Measurements from ENCODE around the gene YARS1. TPM values are rescaled to one million over a fixed set of nuclear protein-coding genes. Genes with fewer than 3 reads are reported as not detected.

The YARS1 gene
- total and polyA plus RNA-seq, 2 of the 13 experiments (the other 11 are each of a cell fraction or from before 2014, with no cell fraction given), result 50.1 to 113 TPM

DNA sequence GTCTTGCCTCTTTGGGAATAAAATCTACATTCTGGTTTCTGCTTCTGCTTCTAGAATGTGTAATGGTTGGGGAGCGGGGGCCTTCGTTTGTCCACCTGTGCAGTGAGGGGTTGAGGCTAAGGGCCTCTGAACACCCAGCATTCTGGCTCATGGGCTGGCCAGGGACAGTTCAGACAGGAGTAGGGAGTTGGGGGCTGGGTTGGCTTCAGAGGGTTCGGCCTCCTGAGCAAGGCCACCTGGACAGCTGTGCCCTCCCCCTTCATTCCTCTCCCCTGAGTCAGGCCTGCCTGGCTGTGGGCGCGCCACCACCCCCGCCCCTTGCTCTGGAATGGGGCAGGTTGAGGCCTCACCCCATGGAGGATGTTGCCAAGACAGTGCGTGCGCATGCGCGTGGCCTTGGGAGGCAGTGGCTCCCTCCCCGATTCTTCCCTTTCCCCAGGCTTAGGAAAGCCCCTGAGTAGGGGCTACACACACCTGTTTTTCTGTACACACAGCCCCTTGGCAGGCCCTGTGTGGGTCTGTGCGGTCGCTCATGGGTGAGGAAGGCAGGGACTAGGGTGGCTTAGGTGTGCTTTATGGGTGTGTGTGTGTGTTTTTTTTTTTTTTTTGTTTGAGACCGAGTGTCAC, 57.0 kb downstream of the YARS1 start (continued):
- TF ChIP-seq, protein P1, sequence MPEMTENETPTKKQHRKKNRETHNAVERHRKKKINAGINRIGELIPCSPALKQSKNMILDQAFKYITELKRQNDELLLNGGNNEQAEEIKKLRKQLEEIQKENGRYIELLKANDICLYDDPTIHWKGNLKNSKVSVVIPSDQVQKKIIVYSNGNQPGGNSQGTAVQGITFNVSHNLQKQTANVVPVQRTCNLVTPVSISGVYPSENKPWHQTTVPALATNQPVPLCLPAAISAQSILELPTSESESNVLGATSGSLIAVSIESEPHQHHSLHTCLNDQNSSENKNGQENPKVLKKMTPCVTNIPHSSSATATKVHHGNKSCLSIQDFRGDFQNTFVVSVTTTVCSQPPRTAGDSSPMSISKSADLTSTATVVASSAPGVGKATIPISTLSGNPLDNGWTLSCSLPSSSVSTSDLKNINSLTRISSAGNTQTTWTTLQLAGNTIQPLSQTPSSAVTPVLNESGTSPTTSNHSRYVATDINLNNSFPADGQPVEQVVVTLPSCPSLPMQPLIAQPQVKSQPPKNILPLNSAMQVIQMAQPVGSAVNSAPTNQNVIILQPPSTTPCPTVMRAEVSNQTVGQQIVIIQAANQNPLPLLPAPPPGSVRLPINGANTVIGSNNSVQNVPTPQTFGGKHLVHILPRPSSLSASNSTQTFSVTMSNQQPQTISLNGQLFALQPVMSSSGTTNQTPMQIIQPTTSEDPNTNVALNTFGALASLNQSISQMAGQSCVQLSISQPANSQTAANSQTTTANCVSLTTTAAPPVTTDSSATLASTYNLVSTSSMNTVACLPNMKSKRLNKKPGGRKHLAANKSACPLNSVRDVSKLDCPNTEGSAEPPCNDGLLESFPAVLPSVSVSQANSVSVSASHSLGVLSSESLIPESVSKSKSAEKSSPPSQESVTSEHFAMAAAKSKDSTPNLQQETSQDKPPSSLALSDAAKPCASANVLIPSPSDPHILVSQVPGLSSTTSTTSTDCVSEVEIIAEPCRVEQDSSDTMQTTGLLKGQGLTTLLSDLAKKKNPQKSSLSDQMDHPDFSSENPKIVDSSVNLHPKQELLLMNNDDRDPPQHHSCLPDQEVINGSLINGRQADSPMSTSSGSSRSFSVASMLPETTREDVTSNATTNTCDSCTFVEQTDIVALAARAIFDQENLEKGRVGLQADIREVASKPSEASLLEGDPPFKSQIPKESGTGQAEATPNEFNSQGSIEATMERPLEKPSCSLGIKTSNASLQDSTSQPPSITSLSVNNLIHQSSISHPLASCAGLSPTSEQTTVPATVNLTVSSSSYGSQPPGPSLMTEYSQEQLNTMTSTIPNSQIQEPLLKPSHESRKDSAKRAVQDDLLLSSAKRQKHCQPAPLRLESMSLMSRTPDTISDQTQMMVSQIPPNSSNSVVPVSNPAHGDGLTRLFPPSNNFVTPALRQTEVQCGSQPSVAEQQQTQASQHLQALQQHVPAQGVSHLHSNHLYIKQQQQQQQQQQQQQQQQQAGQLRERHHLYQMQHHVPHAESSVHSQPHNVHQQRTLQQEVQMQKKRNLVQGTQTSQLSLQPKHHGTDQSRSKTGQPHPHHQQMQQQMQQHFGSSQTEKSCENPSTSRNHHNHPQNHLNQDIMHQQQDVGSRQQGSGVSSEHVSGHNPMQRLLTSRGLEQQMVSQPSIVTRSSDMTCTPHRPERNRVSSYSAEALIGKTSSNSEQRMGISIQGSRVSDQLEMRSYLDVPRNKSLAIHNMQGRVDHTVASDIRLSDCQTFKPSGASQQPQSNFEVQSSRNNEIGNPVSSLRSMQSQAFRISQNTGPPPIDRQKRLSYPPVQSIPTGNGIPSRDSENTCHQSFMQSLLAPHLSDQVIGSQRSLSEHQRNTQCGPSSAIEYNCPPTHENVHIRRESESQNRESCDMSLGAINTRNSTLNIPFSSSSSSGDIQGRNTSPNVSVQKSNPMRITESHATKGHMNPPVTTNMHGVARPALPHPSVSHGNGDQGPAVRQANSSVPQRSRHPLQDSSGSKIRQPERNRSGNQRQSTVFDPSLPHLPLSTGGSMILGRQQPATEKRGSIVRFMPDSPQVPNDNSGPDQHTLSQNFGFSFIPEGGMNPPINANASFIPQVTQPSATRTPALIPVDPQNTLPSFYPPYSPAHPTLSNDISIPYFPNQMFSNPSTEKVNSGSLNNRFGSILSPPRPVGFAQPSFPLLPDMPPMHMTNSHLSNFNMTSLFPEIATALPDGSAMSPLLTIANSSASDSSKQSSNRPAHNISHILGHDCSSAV (CRISPR knock-in tag; IDR thresholded peaks at IDR 0.05; ENCODE audit: borderline replicate concordance), result no peak
- TF ChIP-seq ONECUT2 (CRISPR knock-in tag; IDR thresholded peaks at IDR 0.05), result no peak
- TF ChIP-seq, protein P2, sequence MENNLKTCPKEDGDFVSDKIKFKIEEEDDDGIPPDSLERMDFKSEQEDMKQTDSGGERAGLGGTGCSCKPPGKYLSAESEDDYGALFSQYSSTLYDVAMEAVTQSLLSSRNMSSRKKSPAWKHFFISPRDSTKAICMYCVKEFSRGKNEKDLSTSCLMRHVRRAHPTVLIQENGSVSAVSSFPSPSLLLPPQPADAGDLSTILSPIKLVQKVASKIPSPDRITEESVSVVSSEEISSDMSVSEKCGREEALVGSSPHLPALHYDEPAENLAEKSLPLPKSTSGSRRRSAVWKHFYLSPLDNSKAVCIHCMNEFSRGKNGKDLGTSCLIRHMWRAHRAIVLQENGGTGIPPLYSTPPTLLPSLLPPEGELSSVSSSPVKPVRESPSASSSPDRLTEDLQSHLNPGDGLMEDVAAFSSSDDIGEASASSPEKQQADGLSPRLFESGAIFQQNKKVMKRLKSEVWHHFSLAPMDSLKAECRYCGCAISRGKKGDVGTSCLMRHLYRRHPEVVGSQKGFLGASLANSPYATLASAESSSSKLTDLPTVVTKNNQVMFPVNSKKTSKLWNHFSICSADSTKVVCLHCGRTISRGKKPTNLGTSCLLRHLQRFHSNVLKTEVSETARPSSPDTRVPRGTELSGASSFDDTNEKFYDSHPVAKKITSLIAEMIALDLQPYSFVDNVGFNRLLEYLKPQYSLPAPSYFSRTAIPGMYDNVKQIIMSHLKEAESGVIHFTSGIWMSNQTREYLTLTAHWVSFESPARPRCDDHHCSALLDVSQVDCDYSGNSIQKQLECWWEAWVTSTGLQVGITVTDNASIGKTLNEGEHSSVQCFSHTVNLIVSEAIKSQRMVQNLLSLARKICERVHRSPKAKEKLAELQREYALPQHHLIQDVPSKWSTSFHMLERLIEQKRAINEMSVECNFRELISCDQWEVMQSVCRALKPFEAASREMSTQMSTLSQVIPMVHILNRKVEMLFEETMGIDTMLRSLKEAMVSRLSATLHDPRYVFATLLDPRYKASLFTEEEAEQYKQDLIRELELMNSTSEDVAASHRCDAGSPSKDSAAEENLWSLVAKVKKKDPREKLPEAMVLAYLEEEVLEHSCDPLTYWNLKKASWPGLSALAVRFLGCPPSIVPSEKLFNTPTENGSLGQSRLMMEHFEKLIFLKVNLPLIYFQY (CRISPR knock-in tag; IDR thresholded peaks at IDR 0.05; ENCODE audit: borderline replicate concordance), result 0 out of 2 replicates have a peak, but pooled peaks have one; percentile 20
- TF ChIP-seq, protein P3, sequence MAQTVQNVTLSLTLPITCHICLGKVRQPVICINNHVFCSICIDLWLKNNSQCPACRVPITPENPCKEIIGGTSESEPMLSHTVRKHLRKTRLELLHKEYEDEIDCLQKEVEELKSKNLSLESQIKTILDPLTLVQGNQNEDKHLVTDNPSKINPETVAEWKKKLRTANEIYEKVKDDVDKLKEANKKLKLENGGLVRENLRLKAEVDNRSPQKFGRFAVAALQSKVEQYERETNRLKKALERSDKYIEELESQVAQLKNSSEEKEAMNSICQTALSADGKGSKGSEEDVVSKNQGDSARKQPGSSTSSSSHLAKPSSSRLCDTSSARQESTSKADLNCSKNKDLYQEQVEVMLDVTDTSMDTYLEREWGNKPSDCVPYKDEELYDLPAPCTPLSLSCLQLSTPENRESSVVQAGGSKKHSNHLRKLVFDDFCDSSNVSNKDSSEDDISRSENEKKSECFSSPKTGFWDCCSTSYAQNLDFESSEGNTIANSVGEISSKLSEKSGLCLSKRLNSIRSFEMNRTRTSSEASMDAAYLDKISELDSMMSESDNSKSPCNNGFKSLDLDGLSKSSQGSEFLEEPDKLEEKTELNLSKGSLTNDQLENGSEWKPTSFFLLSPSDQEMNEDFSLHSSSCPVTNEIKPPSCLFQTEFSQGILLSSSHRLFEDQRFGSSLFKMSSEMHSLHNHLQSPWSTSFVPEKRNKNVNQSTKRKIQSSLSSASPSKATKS (CRISPR knock-in tag; IDR thresholded peaks at IDR 0.05), result no peak
- no peak for TF ChIP-seq NFRKB (IDR thresholded peaks at IDR 0.05)
- TF ChIP-seq, protein P4, sequence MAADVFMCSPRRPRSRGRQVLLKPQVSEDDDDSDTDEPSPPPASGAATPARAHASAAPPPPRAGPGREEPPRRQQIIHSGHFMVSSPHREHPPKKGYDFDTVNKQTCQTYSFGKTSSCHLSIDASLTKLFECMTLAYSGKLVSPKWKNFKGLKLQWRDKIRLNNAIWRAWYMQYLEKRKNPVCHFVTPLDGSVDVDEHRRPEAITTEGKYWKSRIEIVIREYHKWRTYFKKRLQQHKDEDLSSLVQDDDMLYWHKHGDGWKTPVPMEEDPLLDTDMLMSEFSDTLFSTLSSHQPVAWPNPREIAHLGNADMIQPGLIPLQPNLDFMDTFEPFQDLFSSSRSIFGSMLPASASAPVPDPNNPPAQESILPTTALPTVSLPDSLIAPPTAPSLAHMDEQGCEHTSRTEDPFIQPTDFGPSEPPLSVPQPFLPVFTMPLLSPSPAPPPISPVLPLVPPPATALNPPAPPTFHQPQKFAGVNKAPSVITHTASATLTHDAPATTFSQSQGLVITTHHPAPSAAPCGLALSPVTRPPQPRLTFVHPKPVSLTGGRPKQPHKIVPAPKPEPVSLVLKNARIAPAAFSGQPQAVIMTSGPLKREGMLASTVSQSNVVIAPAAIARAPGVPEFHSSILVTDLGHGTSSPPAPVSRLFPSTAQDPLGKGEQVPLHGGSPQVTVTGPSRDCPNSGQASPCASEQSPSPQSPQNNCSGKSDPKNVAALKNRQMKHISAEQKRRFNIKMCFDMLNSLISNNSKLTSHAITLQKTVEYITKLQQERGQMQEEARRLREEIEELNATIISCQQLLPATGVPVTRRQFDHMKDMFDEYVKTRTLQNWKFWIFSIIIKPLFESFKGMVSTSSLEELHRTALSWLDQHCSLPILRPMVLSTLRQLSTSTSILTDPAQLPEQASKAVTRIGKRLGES (CRISPR knock-in tag; IDR thresholded peaks at IDR 0.05; ENCODE audit: borderline replicate concordance), result no peak

All from HepG2 (cell line).